ENCODE results near the gene RNPS1. TPM values are rescaled to one million over a fixed set of nuclear protein-coding genes. Genes with fewer than 3 reads are reported as not detected.

Gene RNPS1
- total RNA-seq, 1 experiment from 2014 or later, result 131 TPM

DNA sequence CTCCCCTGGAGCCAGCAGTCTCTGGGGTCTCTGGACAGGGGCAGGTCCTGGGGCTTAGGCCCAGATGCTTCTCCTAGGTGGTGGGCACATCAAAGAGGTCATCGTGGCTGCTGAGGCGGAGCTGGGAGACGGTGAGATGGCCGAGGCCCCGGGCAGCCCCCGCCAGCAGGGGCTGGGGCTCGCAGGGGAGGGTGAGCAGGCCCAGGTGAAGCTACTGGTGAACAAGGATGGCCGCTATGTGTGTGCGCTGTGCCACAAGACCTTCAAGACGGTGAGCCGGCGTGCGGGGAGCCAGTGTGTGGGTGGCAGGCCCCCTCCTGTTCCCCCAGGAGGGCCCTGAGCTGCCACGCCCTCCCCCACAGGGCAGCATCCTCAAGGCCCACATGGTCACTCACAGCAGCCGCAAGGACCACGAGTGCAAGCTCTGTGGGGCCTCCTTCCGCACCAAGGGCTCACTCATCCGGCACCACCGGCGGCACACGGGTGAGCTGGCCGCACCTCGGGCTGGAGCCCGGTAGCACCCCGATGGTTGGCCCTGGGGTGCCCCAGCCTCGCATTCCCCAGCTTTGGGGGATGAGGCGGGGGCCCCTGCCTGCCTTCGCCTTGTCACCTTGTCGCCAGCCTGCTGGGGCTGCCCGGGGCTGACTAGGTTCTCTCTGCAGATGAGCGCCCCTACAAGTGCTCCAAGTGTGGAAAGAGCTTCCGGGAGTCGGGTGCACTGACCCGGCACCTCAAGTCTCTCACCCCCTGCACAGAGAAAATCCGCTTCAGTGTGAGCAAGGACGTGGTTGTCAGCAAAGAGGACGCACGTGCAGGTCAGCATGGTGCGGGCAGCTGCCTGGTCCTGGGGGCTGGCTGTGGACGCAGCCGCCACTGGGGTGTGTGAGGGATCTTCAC, 35.6 kb downstream of the RNPS1 start:
- no peak for DNase-seq
- H3K4me3 ChIP-seq (ENCODE audit: low read length), result no peak overlapping the region
- H2AFZ ChIP-seq (ENCODE audit: low read length), result no peak overlapping the region
- H3F3A ChIP-seq (ENCODE audit: low read length, unreplicated experiment), result no peaks in the 10 kb centered on the region
- BruUV-seq (replicated peaks), result no TSS peak
- H3K9me3 ChIP-seq (ENCODE audit: low read length), result no peaks in the 10 kb centered on the region
- intact Hi-C loops (cut with micrococcal nuclease), result no loop called here
- no peak for ATAC-seq
- H3K27ac ChIP-seq (ENCODE audit: low read length), result no peak overlapping the region
- no peaks in the 10 kb centered on the region for H4K20me1 ChIP-seq (ENCODE audit: low read length)
- TF ChIP-seq EZH2phosphoT487 (IDR thresholded peaks at IDR 0.05; ENCODE audit: borderline replicate concordance, low read length) (no peak), EZH2 (IDR thresholded peaks at IDR 0.05; ENCODE audit: low read length, unreplicated experiment) (no peak)
- TF ChIP-seq, protein P1, sequence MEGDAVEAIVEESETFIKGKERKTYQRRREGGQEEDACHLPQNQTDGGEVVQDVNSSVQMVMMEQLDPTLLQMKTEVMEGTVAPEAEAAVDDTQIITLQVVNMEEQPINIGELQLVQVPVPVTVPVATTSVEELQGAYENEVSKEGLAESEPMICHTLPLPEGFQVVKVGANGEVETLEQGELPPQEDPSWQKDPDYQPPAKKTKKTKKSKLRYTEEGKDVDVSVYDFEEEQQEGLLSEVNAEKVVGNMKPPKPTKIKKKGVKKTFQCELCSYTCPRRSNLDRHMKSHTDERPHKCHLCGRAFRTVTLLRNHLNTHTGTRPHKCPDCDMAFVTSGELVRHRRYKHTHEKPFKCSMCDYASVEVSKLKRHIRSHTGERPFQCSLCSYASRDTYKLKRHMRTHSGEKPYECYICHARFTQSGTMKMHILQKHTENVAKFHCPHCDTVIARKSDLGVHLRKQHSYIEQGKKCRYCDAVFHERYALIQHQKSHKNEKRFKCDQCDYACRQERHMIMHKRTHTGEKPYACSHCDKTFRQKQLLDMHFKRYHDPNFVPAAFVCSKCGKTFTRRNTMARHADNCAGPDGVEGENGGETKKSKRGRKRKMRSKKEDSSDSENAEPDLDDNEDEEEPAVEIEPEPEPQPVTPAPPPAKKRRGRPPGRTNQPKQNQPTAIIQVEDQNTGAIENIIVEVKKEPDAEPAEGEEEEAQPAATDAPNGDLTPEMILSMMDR (conservative IDR thresholded peaks at IDR 0.05; ENCODE audit: low read depth, low read length), result no peak
- CTCF ChIA-PET, result no interaction called here
- H3K9ac ChIP-seq (ENCODE audit: low read length), result no peak overlapping the region
- no peak overlapping the region for H3K4me2 ChIP-seq (ENCODE audit: low read length)
- H3K4me1 ChIP-seq (ENCODE audit: insufficient read depth, low read length), result no peaks in the 10 kb centered on the region
- no peaks in the 10 kb centered on the region; the same call in 1 of the 2 replicates for H3K36me3 ChIP-seq (ENCODE audit: low read depth, low read length)
- H3K79me2 ChIP-seq (ENCODE audit: low read length), result peaks cover 17% of the 10 kb centered on the region
- H3K27me3 ChIP-seq (ENCODE audit: low read length), result no peaks in the 10 kb centered on the region
- no peaks in the 10 kb centered on the region for H3K9me2 ChIP-seq (replicated peaks; ENCODE audit: low read length)
- POLR2A ChIA-PET (ENCODE audit: unreplicated experiment), result no interaction called here

DNA sequence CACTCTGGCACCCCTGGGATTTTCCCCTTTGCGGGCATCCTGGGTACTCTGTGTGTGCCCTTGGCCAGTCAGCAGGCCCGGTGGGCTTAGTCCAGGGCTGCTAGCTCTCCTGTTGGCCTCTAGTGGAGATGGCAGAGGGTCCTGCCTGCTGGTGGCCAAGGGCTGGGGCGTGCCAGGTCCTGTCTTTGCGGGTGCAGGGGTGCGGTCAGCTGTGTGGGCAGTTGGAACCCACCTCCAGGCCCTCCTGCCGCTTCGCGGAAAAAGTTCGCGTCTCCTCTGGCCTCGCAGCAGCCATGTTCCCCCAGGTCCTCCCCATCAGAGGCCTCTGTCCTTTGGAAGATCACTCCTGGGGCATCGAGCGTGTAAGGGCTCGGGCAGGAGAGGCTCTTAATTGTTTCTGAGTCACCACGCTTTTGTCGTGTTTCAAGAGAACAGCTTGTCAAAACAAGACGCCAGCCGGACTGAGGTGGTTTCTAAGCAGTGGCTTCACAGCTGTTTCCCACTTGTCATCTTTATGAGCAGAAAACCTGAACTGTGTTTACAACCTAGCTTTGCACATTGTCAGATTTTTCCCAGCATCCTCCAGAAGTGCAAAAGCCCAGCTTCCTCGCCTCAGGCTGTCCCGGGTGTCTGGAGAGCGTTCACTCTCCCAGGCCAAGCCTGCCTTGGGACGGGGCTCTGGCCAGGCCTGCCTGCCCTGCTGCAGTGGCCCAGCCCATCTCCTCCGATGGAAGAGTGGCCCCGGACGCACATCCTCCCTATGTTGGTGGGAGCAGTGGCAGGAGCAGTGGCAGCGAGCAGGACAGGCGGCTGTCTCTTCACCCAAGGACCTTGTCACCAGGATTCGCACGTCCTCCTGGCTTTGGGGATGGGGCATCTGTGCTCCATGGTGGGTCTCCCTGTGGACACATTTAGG, 36.7 kb downstream of the RNPS1 start:
- no peaks in the 10 kb centered on the region; the same call in 1 of the 2 replicates for H3K36me3 ChIP-seq (ENCODE audit: low read depth, low read length)
- ChIA-PET CTCF (no interaction called here), POLR2A (ENCODE audit: unreplicated experiment) (no interaction called here)
- H3K4me2 ChIP-seq (ENCODE audit: low read length), result no peak overlapping the region
- no peak overlapping the region for H3K27ac ChIP-seq (ENCODE audit: low read length)
- H3K9ac ChIP-seq (ENCODE audit: low read length), result no peak overlapping the region
- H3K4me1 ChIP-seq (ENCODE audit: insufficient read depth, low read length), result peaks cover 6% of the 10 kb centered on the region
- no peak for ATAC-seq
- H3F3A ChIP-seq (ENCODE audit: low read length, unreplicated experiment), result no peaks in the 10 kb centered on the region
- no peaks in the 10 kb centered on the region for H3K27me3 ChIP-seq (ENCODE audit: low read length)
- TF ChIP-seq EZH2 (IDR thresholded peaks at IDR 0.05; ENCODE audit: low read length, unreplicated experiment) (no peak), EZH2phosphoT487 (IDR thresholded peaks at IDR 0.05; ENCODE audit: borderline replicate concordance, low read length) (no peak)
- TF ChIP-seq, protein P1 (conservative IDR thresholded peaks at IDR 0.05; ENCODE audit: low read depth, low read length), result no peak
- DNase-seq, result no peak
- intact Hi-C loops (cut with micrococcal nuclease), result no loop called here
- no peaks in the 10 kb centered on the region for H3K9me2 ChIP-seq (replicated peaks; ENCODE audit: low read length)
- H3K4me3 ChIP-seq (ENCODE audit: low read length), result no peak overlapping the region
- peaks cover 7% of the 10 kb centered on the region; the same call in 1 of the 2 replicates for H4K20me1 ChIP-seq (ENCODE audit: low read length)
- no peaks in the 10 kb centered on the region for H3K9me3 ChIP-seq (ENCODE audit: low read length)
- H3K79me2 ChIP-seq (ENCODE audit: low read length), result peaks cover 27% of the 10 kb centered on the region
- no TSS peak for BruUV-seq (replicated peaks)
- H2AFZ ChIP-seq (ENCODE audit: low read length), result no peak overlapping the region
